Stimulated activated naive B cell treated with anti-CD40 and anti-IgM and Interleukin-4, amounts not matched to agents 10 μg/mL and 1 μg/mL and 100 μg/mL, for 72 hours (primary cell): Measurements from ENCODE around the gene ZNF618.

Experiments
- ATAC-seq, 2 donors: fragments of 150-1000 bp; cut with Tn5 transposase; replicated peaks; 2 replicates each; pipeline ENCODE4 v1.10.0; 2021; ENCODE audit warnings: moderate library complexity in 1 of 2
- DNase-seq: peaks from one replicate; pipeline ENCODE4 v3.0.0; 2021
- H3K27ac Mint-ChIP-seq: one replicate; pipeline ENCODE4 v1.8.0; 2022; ENCODE audit warnings: mild to moderate bottlenecking, mixed read lengths
- H3K27me3 Mint-ChIP-seq, 2 donors: one replicate each; pipeline ENCODE4 v1.8.0; 2022; ENCODE audit warnings: mixed read lengths in 2 of 2
- H3K36me3 Mint-ChIP-seq, 2 donors: one replicate each; pipeline ENCODE4 v1.8.0; 2022; ENCODE audit warnings: mixed read lengths in 2 of 2, mild to moderate bottlenecking in 1 of 2
- H3K4me1 Mint-ChIP-seq, 2 donors: one replicate each; pipeline ENCODE4 v1.8.0; 2022; ENCODE audit warnings: mixed read lengths in 2 of 2, mild to moderate bottlenecking in 1 of 2
- H3K4me3 Mint-ChIP-seq, 2 donors: one replicate each; pipeline ENCODE4 v1.8.0; 2022; ENCODE audit warnings: mild to moderate bottlenecking in 2 of 2, mixed read lengths in 2 of 2, moderate library complexity in 1 of 2
- H3K9me3 Mint-ChIP-seq, 2 donors: one replicate each; pipeline ENCODE4 v1.8.0; 2022; ENCODE audit warnings: mixed read lengths in 2 of 2, mild to moderate bottlenecking in 1 of 2

The ZNF618 gene

DNA sequence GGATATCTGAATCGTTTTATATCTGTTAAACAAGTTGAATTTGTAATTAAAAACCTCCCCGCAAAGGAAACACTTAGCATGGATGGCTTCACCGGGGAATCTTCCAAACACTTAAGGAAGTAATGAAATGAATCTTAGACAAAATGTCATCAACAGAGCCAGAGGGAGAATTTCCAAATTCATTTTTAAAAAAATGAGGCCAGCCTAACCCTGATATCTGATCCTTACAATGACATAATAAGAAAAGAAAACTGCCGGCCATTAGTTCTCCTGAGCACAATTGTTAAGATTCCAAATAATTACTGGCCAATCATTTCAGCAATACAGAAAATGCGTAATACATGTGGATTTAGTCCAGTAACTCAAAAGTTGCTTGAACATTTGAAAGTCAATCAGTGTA, 229.1 kb downstream of the ZNF618 start:
- no peak overlapping the region for H3K27ac Mint-ChIP-seq
- peaks cover 0 to 2% of the 10 kb centered on the region in 2 donors for H3K4me1 Mint-ChIP-seq
- no peak overlapping the region for H3K4me3 Mint-ChIP-seq
- H3K9me3 Mint-ChIP-seq = peaks cover 3 to 11% of the 10 kb centered on the region in 2 donors
- H3K27me3 Mint-ChIP-seq = peaks cover 27 to 34% of the 10 kb centered on the region in 2 donors
- ATAC-seq (no peak), DNase-seq (no peak)
- peaks cover 3% of the 10 kb centered on the region in 2 donors for H3K36me3 Mint-ChIP-seq
